Pons (tissue), 1 donor: Measurements from ENCODE around the gene FCRL1.

ENCODE experiments used
- DNase-seq: peaks from one replicate; pipeline ENCODE4 v3.0.0-alpha.2; 2016; ENCODE audit warnings: low spot score

FCRL1 gene

DNA sequence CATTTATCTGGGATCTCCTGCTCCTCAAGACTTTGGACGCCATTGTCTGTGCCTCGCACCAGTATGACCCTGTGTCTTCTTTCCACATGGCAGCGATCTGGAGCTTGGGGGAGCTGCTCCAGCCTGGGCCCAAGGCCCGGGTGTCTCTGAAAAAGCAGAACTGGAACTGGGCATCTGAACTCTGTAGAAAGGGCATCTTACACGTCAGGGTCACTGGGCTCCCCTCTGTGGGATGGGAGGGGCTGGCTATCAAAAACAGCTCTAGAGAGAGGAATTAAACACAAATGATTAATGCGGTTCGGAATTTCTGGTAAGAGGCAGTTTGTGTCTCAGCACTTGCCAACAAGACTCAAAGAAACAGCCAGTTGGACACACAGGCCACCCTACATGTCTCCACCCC lies 16.1 kb downstream of the FCRL1 start:
- DNase-seq: peak; percentile 19

DNA sequence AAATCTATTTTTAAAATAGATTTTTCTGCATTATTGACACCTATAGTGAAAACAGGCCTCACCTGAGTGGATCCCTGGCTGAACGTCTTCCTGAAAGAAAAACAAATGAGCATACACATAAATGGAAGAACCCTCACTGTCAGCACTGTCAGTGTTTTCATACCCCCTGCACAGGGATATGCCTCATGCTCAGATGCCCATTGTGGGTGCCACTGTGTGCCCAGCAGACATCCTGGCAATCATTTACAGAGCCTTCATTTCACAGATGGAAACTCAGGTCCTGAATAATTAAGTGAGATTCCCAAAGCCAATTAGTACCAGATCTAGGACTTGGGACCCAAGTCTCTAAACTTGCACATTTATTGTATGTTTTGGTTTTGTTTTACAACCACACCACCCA lies 19.9 kb downstream of the FCRL1 start:
- no peak for DNase-seq

DNA sequence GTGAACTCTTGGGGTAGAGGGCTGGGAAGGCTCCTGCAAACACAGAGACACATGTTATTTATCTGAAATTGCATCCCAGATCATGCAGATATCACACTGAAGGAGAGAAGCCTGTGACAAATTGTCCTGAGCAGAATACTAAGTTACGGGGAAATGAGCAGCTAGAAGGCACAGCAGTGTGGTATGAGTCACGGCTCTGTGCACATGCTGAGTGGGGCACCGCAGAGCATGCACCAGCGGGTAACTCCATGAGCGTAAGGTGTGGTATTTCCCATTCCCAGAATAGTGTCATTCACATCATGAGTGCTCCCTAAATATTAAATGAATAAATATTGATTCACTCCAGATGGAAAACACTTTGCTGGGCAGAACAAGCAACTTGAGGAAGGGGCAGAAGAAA lies 21.7 kb downstream of the FCRL1 start:
- no peak for DNase-seq

DNA sequence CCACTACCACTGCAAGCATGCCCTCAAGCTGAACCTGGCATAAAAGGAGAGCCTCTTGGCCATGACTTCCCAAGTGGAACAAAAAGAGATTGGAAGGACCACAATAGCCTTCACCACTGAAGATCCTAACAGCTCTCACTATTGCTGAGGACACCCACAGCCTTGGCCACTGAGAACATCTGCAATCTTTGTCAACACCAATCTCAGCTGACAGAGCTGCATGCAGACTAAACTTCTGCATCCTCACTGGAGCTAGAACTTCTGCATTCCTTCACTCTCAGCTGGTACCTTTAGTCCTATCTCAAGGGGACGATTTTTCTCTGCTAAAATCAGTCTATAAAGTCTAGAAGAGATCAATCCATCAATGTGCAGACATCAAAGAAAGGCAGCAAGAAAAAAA lies 34.7 kb downstream of the FCRL1 start:
- no peak for DNase-seq

DNA sequence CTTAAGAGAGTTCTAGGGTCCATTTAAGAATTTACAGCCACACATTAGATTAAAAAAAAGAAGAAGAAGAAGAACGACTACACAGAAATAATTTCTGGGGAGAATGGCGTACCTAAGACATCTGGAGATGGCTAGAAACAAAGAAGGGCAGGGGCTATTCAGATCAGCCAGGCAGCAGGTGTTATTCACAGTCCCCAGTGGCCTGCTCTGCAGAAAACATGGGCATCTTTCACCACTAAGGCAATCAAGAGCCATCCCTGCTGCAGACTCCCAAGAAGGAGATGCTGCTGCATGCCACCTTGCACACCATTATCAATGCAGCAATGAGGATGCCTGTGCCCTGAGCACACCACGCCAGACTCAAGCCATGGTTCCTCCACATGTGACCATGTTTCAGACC lies 35.1 kb downstream of the FCRL1 start:
- DNase-seq: no peak

DNA sequence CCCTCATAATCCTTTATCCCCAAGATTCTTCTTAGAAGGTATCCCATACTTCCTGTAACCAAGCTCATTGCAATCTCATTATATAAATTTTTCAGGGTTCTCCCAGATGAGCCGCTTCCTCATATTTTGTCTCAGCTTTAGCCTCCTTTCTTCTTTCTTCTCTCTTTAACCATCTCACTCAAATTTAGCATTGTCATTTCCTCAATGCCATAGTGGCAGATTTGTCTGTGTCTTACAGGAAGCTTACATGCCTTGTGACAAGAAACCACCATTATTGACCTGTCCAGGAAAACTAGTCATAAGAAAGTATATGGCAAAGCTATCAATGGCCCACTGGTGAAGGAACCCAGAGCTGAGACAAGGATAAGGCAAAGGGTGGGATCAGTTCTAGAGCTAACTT lies 37.0 kb downstream of the FCRL1 start:
- DNase-seq: peak; percentile 8

DNA sequence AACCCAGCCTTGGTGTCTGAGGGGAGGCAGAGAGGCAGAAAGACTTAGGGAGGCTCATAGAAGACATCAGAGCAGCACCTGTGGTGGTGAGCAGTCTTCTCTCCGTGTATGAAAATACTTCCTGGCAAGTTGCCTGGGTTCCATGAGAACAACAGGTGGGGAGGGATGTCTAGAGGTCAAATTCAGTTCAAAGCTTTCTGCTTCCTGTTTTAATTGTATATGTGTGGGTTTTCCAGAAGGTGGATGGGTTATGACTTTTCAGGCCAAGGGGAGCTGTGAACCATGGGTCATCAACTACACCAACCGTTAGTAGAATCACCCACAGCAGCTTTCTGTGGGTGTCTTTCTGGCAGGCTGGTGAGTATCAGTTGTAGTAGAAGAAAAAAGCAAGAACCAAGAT lies 38.9 kb downstream of the FCRL1 start:
- no peak for DNase-seq

DNA sequence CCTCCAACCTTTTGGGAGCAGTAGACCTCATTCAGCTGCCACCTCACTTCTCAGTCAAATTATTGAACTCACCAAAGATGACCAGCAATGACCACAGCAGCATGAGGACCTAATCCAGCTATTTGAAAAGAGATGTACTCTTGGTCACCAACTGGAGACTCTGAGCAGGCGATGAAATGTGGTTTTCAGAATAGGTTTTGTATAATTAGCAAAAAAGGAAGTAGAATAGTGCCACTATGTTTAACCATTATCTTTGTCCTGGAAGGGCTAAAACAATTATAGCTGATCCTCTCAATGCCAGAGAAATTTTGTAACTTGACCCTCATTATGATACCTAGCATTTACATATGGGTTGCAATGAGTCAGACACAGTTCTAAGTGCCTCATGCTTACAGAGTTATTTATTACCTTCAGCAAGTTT lies 42.9 kb downstream of the FCRL1 start, which contains the start of gene FCRL2:
Gene FCRL2 (minus strand): TSS at position 162 of the 421 bp plus-strand sequence. CDS start 59 bp downstream, at position 103.
- DNase-seq: no peak

DNA sequence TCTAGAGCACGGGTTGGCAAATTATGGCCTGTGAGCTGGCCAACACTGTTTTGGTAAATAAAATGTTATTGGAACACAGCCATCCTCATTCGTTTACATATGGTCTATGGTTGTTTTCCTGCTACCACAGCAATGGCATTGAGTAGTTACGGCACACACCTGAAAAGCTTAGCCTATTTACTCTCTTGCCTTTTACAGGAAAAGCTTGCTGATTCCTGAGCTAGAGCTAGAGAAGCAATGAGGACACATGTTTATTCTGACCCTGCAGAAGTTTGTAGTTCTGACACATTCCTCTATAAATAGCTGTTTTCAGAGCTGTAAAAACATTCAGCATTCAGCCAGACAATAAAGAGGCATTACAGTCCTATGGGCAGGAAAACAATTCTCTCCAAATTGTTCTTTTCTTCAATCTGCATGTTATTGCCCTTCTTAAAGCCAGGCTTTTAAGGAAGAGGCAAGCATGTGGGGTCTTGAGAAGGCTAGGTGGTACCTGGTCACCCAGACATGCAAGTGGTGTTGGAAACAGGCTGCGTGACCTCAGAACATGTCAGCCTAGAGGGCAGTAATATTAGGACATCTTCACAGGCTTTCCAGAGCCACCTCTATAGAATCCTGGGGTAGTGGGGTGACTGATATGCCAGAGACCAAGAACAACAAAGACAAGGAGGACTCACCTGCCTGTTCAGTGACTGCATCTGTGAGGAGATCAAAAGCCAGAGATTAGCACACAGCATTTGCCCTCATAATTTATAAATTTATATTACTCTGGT lies 44.6 kb downstream of the FCRL1 start:
- no peak for DNase-seq

DNA sequence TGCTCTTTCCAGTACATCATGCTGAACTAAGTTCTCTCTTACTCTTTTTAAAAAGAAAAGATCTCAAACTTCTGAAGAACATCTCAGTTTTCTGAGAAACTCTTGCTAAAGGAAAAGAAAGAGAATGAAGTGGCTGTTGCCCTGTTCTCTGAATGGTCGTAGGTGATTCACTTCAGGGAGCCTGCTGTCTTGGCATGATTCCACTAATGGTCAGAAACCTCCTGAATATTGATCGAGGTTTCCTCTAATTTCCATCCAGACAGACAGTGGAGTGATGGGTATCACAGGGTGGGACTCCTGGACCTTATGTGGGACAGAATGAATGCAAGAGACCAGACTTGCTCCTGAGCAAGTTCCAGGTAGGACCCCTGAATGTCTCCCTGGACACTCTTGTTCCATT lies 45.5 kb downstream of the FCRL1 start:
- no peak for DNase-seq

DNA sequence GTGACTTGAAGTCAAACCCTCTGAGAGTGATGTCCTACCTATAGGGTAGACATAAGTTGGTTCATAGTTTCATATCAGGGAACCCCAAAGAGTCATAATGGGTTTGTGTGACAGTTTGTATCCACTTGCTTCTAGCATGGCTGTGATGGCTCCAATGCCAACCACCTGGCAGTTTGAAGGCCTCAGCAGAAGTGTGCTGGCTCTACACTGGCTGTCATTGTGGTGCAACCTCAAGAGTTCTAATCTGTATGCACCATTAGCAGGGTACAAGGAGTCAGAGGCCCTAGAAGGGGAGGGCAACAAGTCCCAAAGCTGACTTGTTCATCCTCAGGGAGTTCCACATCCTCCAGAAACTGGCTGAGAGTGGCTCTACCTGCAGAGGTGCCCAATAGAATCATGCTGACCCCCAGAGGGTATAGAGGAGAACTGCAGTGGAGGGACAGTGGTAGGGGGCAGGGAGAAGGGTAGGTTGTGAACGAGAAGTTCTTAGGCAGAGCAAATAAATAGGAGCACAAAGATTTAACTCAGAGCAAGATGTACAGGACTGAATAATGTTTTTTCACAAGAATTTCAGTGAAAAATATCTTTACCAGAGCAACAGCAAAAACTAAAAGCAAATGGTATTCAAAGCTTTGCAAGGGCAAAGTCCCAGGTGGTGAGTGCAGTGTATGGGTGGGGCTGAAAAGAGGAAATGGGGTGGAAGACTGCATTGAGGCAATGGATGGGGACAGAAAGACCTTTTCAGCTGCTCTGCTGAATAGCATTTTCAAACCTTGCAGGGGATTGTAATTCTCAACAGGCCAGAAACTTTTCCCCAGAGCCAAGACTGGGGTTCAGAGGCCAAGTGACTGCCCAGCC lies 46.2 kb downstream of the FCRL1 start:
- DNase-seq: no peak

DNA sequence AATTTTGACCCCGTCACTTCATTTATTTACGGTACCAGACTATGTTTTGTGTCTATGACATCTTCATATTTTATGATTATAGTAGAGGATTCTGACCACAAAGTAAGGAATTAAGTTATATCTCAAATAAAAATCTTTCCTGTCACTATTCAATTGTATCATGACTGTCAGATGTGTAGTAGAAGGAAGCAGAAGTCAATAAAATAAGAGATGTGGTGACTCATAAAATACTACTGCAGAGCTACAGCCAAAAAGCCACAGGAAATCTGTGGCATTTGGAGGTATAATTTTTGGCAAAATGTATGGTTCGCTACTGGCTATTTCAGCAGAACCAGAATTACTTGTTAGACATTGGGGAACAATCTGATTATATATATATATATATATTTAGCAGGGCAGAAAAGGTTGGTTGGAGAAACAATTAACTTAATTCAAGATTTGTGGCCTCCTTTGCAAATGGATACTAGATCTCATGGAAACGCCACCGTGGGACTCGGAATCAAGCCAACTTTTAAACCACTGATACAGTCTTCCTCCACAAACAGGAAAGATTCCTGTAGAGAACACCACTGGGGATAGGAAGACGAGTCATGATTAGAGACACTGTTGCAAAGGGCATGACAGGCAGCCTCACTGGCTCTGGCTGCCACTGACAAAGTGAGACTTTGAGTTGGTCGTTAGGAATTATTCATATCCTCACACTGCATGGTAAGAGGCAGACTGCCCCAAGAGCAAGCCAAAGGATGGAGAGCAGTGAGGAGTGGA lies 48.1 kb downstream of the FCRL1 start:
- DNase-seq: peak; percentile 6

DNA sequence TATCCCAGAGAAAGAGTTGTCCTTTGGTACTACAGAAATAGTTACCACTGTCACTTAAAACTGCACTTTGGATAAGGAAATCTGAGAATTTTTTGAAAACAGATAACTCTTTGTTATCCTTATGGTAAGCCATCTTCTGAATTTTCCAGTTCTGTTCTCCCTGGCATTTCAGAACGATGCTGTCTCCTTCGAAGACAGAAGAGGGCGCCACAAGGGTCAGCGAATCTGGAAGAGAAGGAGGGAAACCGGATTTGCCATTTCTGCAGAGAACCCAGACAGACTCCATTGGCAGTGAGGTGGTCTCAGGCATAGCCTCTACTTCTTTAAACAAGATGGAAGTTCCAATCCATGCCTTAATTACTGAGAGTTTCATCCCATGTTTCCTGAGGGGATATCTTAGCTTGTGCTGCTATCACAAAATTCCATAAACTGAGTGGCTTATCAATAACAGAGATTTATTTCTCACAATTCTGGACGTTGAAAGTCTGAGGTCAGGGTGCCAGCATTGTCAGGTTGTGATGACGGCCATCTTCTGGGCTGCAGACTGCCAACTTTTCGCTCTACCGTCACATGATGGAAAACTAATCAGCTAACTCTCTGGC lies 49.4 kb downstream of the FCRL1 start:
- no peak for DNase-seq

DNA sequence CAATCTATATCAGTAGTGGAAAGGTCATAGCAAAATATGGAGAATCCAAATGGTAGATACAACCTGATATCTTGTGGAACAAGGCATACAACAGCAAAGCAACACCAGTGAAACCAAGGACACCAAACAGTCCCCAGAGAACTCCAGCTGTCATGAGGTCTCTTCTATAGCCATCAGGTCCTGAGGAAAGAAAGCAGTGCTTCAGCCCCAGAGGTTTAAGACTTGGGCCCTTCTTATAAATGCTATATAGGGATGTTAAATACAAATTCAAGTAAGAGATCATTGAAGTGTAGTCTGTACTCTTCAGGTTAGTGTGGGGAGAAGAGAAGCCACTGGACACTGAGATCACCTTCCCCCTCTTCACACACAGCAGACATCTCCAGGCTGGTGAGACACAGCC lies 53.1 kb downstream of the FCRL1 start:
- no peak for DNase-seq

DNA sequence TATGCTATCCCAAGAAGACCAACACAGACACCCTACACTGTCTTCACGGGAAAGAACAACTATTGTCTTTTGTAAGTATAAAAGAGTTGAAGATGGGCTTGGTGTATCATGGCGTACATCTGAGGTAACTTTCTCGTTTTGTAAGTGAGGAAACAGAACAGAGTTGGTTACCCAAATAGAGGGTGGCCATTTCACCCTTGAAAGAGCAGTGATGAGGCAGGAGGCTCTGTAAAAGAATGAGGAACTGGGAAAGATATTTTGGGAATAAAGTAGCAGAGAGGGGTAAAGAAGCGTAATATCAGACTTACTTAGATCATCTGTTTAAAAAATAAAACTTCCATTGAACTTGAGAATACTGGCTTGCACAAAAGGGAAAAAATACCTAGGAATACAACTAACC lies 61.9 kb downstream of the FCRL1 start:
- DNase-seq: no peak

DNA sequence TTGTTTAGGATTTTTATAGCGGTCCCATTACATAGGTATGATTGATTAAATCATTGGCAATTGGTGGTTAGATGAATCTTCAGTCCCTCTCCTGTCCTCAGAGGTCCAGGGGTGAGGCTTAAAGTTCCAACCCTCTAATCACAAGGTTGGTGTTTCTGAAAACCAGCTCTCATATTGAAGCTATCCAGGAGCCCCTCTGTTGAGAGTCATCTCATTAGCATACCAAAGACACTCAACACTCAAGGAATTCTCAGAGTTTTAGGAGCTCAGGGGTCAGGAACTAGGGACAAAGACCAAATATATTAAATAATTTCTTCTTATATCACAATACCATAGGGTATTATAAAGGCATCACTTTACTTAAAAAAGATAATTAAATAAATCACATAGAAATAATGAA lies 66.3 kb downstream of the FCRL1 start:
- no peak for DNase-seq

DNA sequence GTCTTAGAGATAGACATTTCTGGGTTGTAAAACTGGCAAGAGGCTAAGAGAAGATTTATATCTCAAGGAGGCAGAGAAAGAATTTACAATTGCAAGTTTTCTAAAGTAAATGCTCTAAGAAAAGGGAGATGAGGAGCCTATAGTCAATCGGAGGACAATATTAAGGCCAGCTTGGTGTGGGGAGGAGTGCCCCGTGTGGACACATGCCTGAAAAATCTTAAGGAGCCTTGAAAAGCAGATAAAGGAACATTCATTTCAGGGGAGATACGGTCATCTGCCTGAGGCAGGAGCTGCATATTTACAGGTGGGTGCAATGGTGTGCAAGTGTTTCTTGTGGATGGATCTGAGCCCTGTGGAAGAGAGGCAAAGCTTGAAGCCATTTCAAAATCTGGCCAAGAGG lies 68.6 kb downstream of the FCRL1 start:
- no peak for DNase-seq

DNA sequence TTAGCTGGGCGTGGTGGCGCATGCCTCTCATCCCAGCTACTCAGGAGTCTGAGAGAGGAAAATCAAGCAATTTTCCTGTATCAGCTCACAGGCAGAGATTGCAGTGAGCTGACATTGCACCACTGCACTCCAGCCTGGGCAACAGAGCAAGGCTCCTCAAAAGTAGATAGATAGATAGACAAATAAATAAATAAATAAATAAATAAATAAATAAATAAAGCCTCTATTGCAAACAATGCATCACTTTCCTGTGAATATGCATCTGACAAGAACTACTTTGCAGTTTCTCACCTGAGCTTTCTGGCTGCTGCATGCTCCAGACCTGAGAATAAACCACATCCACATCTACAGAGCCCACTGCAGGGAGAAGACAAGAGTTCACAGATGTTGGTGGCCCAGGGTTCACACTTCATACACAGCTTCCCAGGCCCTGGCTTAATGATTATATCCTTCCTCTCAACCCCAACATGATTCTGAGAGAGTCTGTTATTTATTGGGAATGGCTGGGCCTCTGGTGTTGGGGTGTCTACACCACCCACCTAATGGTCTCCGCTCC lies 71.6 kb downstream of the FCRL1 start:
- no peak for DNase-seq
